Transverse colon (tissue), 4 donors: ENCODE measurements around the gene ARHGAP12. TPM values are rescaled to one million over a fixed set of nuclear protein-coding genes. Genes with fewer than 3 reads are reported as not detected.

Experiments used
- DNase-seq: peaks from one replicate; pipeline ENCODE4 v3.0.0-alpha.2; 2019
- H3K27ac ChIP-seq, 4 donors: fragments of 200-600 bp; sonication (generic); 2 replicates each; pipeline ENCODE4 v1.5.1; 2016 to 2018; ENCODE audit warnings: inconsistent platforms in 4 of 4
- H3K27me3 ChIP-seq: fragments of 200-600 bp; sonication (generic); 2 replicates; pipeline ENCODE4 v1.5.1; 2017; ENCODE audit warnings: inconsistent platforms
- H3K36me3 ChIP-seq, 4 donors: fragments of 200-600 bp; sonication (generic); 2 replicates each; pipeline ENCODE4 v1.5.1; 2017 to 2019; ENCODE audit warnings: inconsistent platforms in 4 of 4
- H3K4me1 ChIP-seq, 4 donors: fragments of 200-600 bp; sonication (generic); 2 replicates each; pipeline ENCODE4 v1.5.1; 2017 to 2020; ENCODE audit warnings: inconsistent platforms in 4 of 4
- H3K4me3 ChIP-seq, 4 donors: fragments of 200-600 bp; sonication (generic); 1 replicate in 1 of 4; 2 replicates in 3 of 4; pipeline versions ENCODE4 v1.5.1 to v1.6.1; 2017 to 2019; ENCODE audit warnings: inconsistent platforms in 4 of 4
- H3K9me3 ChIP-seq, 2 donors: fragments of 200-600 bp; sonication (generic); 2 replicates each; pipeline ENCODE4 v1.5.1; 2017 to 2019; ENCODE audit warnings: inconsistent platforms in 2 of 2
- EP300 ChIP-seq: sonication (generic); formaldehyde crosslinking; IDR thresholded peaks from one replicate; pipeline ENCODE4 v1.6.1; 2017; ENCODE audit warnings: antibody characterized with exemption, low read depth
- POLR2A ChIP-seq: fragments of 450-650 bp; IDR thresholded peaks from one replicate; pipeline ENCODE4 v1.6.1; 2016; ENCODE audit warnings: antibody characterized with exemption, mild to moderate bottlenecking, moderate library complexity
- POLR2AphosphoS5 ChIP-seq, 3 donors: sonication (generic); formaldehyde crosslinking; IDR thresholded peaks; one replicate each; pipeline ENCODE4 v1.6.1; 2016; ENCODE audit warnings: antibody characterized with exemption in 3 of 3
- WGBS, 2 donors: methylation state at CpG; one replicate each; pipeline ENCODE4 v1.1.5; 2018; ENCODE audit warnings: low coverage in 1 of 2; 5-methylcytosine and 5-hydroxymethylcytosine counted together
- in situ Hi-C, 4 donors: fragments of 200-750 bp; cut with MboI; loops; one replicate each; pipeline versions ENCODE4 v1.15.0 to v1.15.1; 2017; ENCODE audit warnings: low sequenced_read_pairs in 3 of 4, low pct_ligation_motif_present in 1 of 4, low pct_unique_long_range_greater_than_20kb in 1 of 4
- intact Hi-C: fragments of 100-400 bp; cut with DNase I; formaldehyde crosslinking; loops from one replicate; pipeline ENCODE4 v1.15.1; 2023; ENCODE audit warnings: low total_unique reads
- total RNA-seq, 4 donors: library from RNA; depleted of rRNA; stranded (reverse); fragments of >200 nt; gene quantifications; one replicate each; pipeline ENCODE4 v1.1.0, GENCODE V29; 2016
- TF ChIP-seq, protein P1 (sequence below), 5 experiments: fragments of 200-600 bp in 3 of 5; fragments of 450-650 bp in 2 of 5; sonication (generic) in 3 of 5; IDR thresholded peaks; 1 replicate in 2 of 5; 2 replicates in 3 of 5; pipeline ENCODE4 v1.5.1; 2016 to 2017; ENCODE audit warnings: antibody characterized with exemption in 5 of 5, inconsistent platforms in 3 of 5, mild to moderate bottlenecking in 2 of 5, moderate library complexity in 1 of 5

Gene ARHGAP12
- total RNA-seq, 4 donors from 2014 or later: 19.9 to 60.5 (median 46.1) TPM

DNA sequence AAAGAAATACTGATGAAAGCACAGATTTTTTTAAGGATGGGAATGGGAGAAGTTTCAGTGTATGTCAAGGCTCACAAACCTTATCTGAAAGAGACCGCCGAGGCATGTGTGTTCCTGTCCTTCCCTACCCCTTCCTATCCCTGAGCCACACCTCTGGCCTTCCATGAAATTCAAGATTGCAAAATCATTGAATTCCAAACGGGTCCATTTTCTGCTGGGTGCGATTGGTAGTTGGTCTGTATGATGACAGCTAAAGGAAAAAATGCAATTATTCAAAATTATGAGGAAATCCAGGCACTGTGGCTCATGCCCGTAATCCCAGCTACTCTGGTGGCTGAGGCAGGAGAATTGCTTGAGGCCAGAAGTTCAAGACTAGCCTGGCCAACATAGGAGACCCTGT lies 170.1 kb downstream of the ARHGAP12 start:
- Histone ChIP-seq H3K36me3 (no peaks in the 10 kb centered on the region), H3K4me1 (peaks cover 10 to 29% (median 18%) of the 10 kb centered on the region in 4 donors), H3K9me3 (no peaks in the 10 kb centered on the region), H3K4me3 (no peak overlapping the region), H3K27ac (peak overlapping the region; percentile 92 to 99 (median 96)), H3K27me3 (no peaks in the 10 kb centered on the region)
- intact Hi-C loops (loop anchor here (5.0 kb wide), 1 partner anchor 61 kb away; no protein-coding TSS in a partner anchor), in situ Hi-C loops (loop anchor here in 2 of 4 donors (25.0 kb wide), 2 partner anchors 621 to 971 kb away; no protein-coding TSS in a partner anchor)
- DNase-seq: no peak
- no peak for TF ChIP-seq POLR2AphosphoS5 (IDR thresholded peaks at IDR 0.05)
- no peak for TF ChIP-seq EP300
- TF ChIP-seq, protein P1, sequence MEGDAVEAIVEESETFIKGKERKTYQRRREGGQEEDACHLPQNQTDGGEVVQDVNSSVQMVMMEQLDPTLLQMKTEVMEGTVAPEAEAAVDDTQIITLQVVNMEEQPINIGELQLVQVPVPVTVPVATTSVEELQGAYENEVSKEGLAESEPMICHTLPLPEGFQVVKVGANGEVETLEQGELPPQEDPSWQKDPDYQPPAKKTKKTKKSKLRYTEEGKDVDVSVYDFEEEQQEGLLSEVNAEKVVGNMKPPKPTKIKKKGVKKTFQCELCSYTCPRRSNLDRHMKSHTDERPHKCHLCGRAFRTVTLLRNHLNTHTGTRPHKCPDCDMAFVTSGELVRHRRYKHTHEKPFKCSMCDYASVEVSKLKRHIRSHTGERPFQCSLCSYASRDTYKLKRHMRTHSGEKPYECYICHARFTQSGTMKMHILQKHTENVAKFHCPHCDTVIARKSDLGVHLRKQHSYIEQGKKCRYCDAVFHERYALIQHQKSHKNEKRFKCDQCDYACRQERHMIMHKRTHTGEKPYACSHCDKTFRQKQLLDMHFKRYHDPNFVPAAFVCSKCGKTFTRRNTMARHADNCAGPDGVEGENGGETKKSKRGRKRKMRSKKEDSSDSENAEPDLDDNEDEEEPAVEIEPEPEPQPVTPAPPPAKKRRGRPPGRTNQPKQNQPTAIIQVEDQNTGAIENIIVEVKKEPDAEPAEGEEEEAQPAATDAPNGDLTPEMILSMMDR (IDR thresholded peaks at IDR 0.05): no peak
- TF ChIP-seq POLR2A: no peak
- WGBS, 2 donors: 75 to 86% methylated on average over 5 of the region's 5 CpGs

DNA sequence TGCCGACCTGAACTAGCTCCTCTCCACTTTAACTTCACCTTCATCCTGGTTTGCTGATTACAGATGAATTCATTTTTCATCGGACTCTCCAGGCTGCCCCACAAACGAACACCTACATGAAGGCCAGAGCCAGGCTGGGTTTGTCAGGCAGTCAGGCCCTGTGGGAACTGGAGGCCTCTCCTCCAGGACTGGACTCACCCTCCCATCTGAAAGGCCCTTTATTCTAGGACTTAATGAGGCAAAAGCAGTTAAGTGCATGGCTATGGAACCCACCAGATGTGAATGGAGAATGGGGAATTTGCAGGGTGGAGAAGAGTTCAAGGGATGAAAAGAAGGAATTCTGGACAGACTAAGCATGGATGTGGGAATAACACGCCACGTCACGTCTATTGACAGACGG lies 170.8 kb downstream of the ARHGAP12 start:
- 83% methylated on average over 4 to 6 of the region's 7 CpGs for WGBS, 2 donors
- no peak overlapping the region for H3K4me3 ChIP-seq
- intact Hi-C loops (loop anchor here (5.0 kb wide), 1 partner anchor 61 kb away; no protein-coding TSS in a partner anchor), in situ Hi-C loops (loop anchor here in 2 of 4 donors (25.0 kb wide), 2 partner anchors 621 to 971 kb away; no protein-coding TSS in a partner anchor)
- no peak for DNase-seq
- no peaks in the 10 kb centered on the region for H3K36me3 ChIP-seq
- no peaks in the 10 kb centered on the region for H3K9me3 ChIP-seq
- TF ChIP-seq POLR2AphosphoS5 (IDR thresholded peaks at IDR 0.05) (no peak), POLR2A (no peak), EP300 (no peak)
- TF ChIP-seq, protein P1 (IDR thresholded peaks at IDR 0.05): no peak
- H3K27me3 ChIP-seq: no peaks in the 10 kb centered on the region
- H3K4me1 ChIP-seq: peaks cover 10 to 29% (median 18%) of the 10 kb centered on the region in 4 donors
- H3K27ac ChIP-seq: peak overlapping the region; percentile 15 to 99 (median 95)

DNA sequence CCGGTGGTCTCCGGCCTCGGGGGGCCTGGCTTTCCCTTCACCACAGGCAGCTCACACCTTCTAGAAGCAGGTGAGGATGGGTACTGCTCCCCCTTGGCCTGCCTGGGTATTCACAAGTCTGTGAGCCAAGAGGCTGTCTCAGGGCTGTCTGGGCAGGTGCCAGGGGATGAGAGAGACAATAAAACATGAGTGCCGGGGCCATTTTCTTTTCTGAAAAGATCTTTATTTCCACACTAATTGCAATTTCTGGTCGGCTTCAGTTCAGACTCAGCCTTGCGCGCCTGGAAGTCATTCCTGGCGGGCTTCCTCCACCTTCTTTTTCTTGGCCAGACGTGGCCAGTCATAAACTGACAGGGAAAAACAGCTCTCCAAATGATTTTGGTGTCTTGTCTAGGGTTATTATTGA lies 171.2 kb downstream of the ARHGAP12 start:
- Histone ChIP-seq H3K36me3 (no peaks in the 10 kb centered on the region), H3K4me1 (peaks cover 10 to 29% (median 18%) of the 10 kb centered on the region in 4 donors), H3K9me3 (no peaks in the 10 kb centered on the region), H3K27me3 (no peaks in the 10 kb centered on the region), H3K4me3 (no peak overlapping the region), H3K27ac (peak overlapping the region; percentile 15 to 99 (median 95))
- in situ Hi-C loops: loop anchor here in 2 of 4 donors (25.0 kb wide), 2 partner anchors 620 to 970 kb away; no protein-coding TSS in a partner anchor
- TF ChIP-seq POLR2A: no peak
- TF ChIP-seq POLR2AphosphoS5 (IDR thresholded peaks at IDR 0.05): no peak
- TF ChIP-seq EP300: no peak
- TF ChIP-seq, protein P1 (IDR thresholded peaks at IDR 0.05): no peak
- no peak for DNase-seq
- intact Hi-C loops: loop anchor here (5.0 kb wide), 1 partner anchor 60 kb away; no protein-coding TSS in a partner anchor
- 75% methylated on average over 9 of the region's 9 CpGs; no CpG with 5 or more reads in 1 of the 2 donors for WGBS, 2 donors

DNA sequence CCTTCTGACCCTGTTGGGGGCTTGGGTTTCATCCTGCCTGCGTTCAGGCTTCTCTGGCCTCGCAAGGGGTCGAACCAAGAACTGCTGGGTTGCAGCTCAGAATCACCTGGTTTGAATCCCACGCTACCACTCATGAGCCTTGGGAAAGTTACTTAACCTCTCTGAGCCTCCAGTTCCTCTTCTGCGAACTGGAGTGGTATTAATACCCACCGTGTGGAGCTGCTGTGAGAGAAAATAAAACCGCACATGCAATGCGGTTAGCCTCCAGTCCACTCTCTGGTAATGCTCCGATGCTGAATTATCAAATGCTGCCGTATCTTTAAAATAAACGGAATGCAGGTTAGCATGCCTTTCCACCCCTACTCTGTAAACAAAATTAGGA lies 171.9 kb downstream of the ARHGAP12 start:
- WGBS, 2 donors: 71 to 75% methylated on average over 6 to 11 of the region's 11 CpGs
- Histone ChIP-seq H3K36me3 (no peaks in the 10 kb centered on the region), H3K9me3 (no peaks in the 10 kb centered on the region), H3K27ac (peak overlapping the region in 1 of 4 donors; percentile 99), H3K4me3 (no peak overlapping the region), H3K27me3 (no peaks in the 10 kb centered on the region), H3K4me1 (peaks cover 10 to 29% (median 18%) of the 10 kb centered on the region in 4 donors)
- no peak for DNase-seq
- intact Hi-C loops (loop anchor here (5.0 kb wide), 1 partner anchor 59 kb away; no protein-coding TSS in a partner anchor), in situ Hi-C loops (loop anchor here in 2 of 4 donors (25.0 kb wide), 2 partner anchors 619 to 969 kb away; no protein-coding TSS in a partner anchor)
- no peak for TF ChIP-seq POLR2AphosphoS5 (IDR thresholded peaks at IDR 0.05)
- no peak for TF ChIP-seq POLR2A
- TF ChIP-seq, protein P1 (IDR thresholded peaks at IDR 0.05): no peak
- no peak for TF ChIP-seq EP300
